Measurements from ENCODE around the gene HOXA7.

HOXA7 gene

DNA sequence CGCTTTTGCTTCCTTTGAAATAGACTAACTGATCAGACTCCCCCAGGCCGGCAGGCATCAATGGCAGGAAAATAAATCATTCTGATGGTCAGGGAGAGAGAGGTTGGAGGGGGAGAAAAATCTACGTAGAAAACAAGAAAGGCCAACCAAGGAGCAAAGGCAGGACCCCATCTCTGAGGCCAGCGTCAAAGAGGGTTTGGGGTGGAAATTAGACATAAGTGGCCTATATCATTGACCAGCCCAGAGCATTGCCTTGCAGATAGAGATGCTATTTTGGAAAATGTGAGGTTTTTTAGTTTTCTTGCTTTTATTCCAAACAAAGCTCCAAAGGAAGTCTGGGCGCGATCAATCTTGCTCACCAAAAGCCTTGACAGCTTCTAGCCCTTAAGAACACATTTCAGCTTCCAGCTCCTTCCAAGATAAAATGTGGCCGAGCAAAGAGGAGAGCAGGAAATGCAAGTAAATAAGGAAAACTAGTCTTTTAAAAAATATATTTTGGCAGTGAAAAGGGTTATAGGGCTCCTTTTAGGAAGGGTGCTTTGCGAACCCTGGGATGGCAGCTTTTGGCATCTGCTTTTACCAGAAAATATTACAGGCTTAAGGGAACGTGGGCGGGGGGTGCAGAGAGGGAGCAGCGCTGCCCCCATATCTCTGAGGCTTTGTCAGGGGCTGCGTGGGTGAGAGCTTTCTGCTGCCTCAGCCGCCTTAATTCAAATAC, 52.0 kb downstream of the HOXA7 start:
- DNase-seq: no peak

Data from activated CD4-positive, alpha-beta T cell treated with anti-CD3 and anti-CD28 coated beads, Interleukin-10, Interleukin-2, amounts not matched to agents 100 ng/mL and 50 ng/mL, durations not matched to agents 16 hours and 8 hours (primary cell).